ENCODE results near the gene ITGA6. TPM values are rescaled to one million over a fixed set of nuclear protein-coding genes. Genes with fewer than 3 reads are reported as not detected.

Gene ITGA6
- total RNA-seq, 1 experiment from 2014 or later = 93.1 TPM

GRCh38 chr2:172512810-172513523, 85.6 kb downstream of the ITGA6 start:
- BruUV-seq (replicated peaks) = no TSS peak
- ChIA-PET RAD21 (ENCODE audit: low non-redundant PET in 1 of 2, low total read pairs in 2 of 2, uncharacterized antibody in 2 of 2, unreplicated experiment in 2 of 2) (no interaction called here), CTCF (no interaction called here), POLR2A (no interaction called here)
- no peaks in the 10 kb centered on the region for H3K27me3 ChIP-seq (ENCODE audit: insufficient read depth, low read length)
- DNase-seq (ENCODE audit: low read depth, low spot score) (no peak), ATAC-seq (no peak)
- no peak overlapping the region for H3K9ac ChIP-seq (ENCODE audit: low read length)
- H3K4me1 ChIP-seq (ENCODE audit: control insufficient read depth in 1 of 2, insufficient read depth in 2 of 2, low read length in 2 of 2) = no peaks in the 10 kb centered on the region
- no peaks in the 10 kb centered on the region for H4K20me1 ChIP-seq (ENCODE audit: insufficient read depth)
- no peak overlapping the region for H3K4me3 ChIP-seq (replicated peaks in 1 of 2; ENCODE audit: low read depth in 1 of 2, low read length in 2 of 2)
- no peaks in the 10 kb centered on the region; a peak in 1 of 4 replicates for H3K36me3 ChIP-seq (ENCODE audit: control insufficient read depth in 1 of 2, insufficient read depth in 2 of 2, low read length in 2 of 2)
- intact Hi-C loops (cut with micrococcal nuclease) = no loop called here
- H3K4me2 ChIP-seq (ENCODE audit: low read length) = no peak overlapping the region
- no peaks in the 10 kb centered on the region for H3K79me2 ChIP-seq (ENCODE audit: insufficient read depth, low read length)
- H2AFZ ChIP-seq (ENCODE audit: low read depth, low read length, poor library complexity, severe bottlenecking) = no peak overlapping the region
- peaks cover 5 to 15% of the 10 kb centered on the region in 2 experiments; a peak in 1 of 4 replicates for H3K9me3 ChIP-seq (ENCODE audit: control insufficient read depth in 1 of 2, insufficient read depth in 1 of 2, low read depth in 1 of 2, low read length in 2 of 2)
- TF ChIP-seq CBX3 (IDR thresholded peaks at IDR 0.05; ENCODE audit: low read depth) (peak; percentile 46; the same call in 1 of the 2 replicates), POLR2A (IDR thresholded peaks at IDR 0.05; ENCODE audit: borderline replicate concordance, extremely low read depth, insufficient read depth, insufficient read length) (no peak), SIN3A (IDR thresholded peaks at IDR 0.05; ENCODE audit: low read depth) (no peak)
- no peaks in the 10 kb centered on the region for H3K9me2 ChIP-seq (ENCODE audit: insufficient read depth)
- no peak overlapping the region for H3K27ac ChIP-seq (ENCODE audit: low read depth, low read length)

- no TSS peak for BruUV-seq (replicated peaks)
- Histone ChIP-seq H3K9me2 (ENCODE audit: insufficient read depth) (no peaks in the 10 kb centered on the region), H3K4me2 (ENCODE audit: low read length) (no peak overlapping the region), H3K4me3 (replicated peaks in 1 of 2; ENCODE audit: low read depth in 1 of 2, low read length in 2 of 2) (no peak overlapping the region), H3K27ac (ENCODE audit: low read depth, low read length) (no peak overlapping the region), H3K4me1 (ENCODE audit: control insufficient read depth in 1 of 2, insufficient read depth in 2 of 2, low read length in 2 of 2) (no peaks in the 10 kb centered on the region), H3K9ac (ENCODE audit: low read length) (no peak overlapping the region), H4K20me1 (ENCODE audit: insufficient read depth) (no peaks in the 10 kb centered on the region), H2AFZ (ENCODE audit: low read depth, low read length, poor library complexity, severe bottlenecking) (no peak overlapping the region), H3K36me3 (ENCODE audit: control insufficient read depth in 1 of 2, insufficient read depth in 2 of 2, low read length in 2 of 2) (no peaks in the 10 kb centered on the region; a peak in 1 of 4 replicates), H3K9me3 (ENCODE audit: control insufficient read depth in 1 of 2, insufficient read depth in 1 of 2, low read depth in 1 of 2, low read length in 2 of 2) (peaks cover 5 to 15% of the 10 kb centered on the region in 2 experiments; a peak in 1 of 4 replicates), H3K27me3 (ENCODE audit: insufficient read depth, low read length) (no peaks in the 10 kb centered on the region), H3K79me2 (ENCODE audit: insufficient read depth, low read length) (no peaks in the 10 kb centered on the region)
- intact Hi-C loops (cut with micrococcal nuclease) = no loop called here
- ChIA-PET RAD21 (ENCODE audit: low non-redundant PET in 1 of 2, low total read pairs in 2 of 2, uncharacterized antibody in 2 of 2, unreplicated experiment in 2 of 2) (no interaction called here), POLR2A (no interaction called here), CTCF (no interaction called here)
- DNase-seq (ENCODE audit: low read depth, low spot score) = no peak
- TF ChIP-seq ELF1 (IDR thresholded peaks at IDR 0.05; ENCODE audit: borderline replicate concordance, low read depth) = no peak
- no peak for TF ChIP-seq POLR2AphosphoS5 (IDR thresholded peaks at IDR 0.05; ENCODE audit: low read depth, low read length)
- no peak for TF ChIP-seq REST (IDR thresholded peaks at IDR 0.05; ENCODE audit: low read depth)
- TF ChIP-seq TCF7L2 (IDR thresholded peaks at IDR 0.05; ENCODE audit: borderline replicate concordance, extremely low read depth, insufficient read depth, insufficient read length) = no peak
- TF ChIP-seq ZNF274 (IDR thresholded peaks at IDR 0.05; ENCODE audit: low read depth, low read length) = no peak
- TF ChIP-seq YY1 (IDR thresholded peaks at IDR 0.05; ENCODE audit: extremely low read depth, insufficient replicate concordance, low read depth, low read length) = no peak
- no peak for TF ChIP-seq CEBPB (IDR thresholded peaks at IDR 0.05; ENCODE audit: low read depth)
- TF ChIP-seq RAD21 (IDR thresholded peaks at IDR 0.05; ENCODE audit: low read depth) = no peak
- no peak for TF ChIP-seq FOSL1 (IDR thresholded peaks at IDR 0.05; ENCODE audit: low read depth)
- no peak for TF ChIP-seq EZH2phosphoT487 (IDR thresholded peaks at IDR 0.05; ENCODE audit: borderline replicate concordance)
- no peak for TF ChIP-seq CTCF (IDR thresholded peaks at IDR 0.05 in 2 of 3, conservative IDR thresholded peaks at IDR 0.05 in 1 of 3; ENCODE audit: borderline replicate concordance in 1 of 3, insufficient read depth in 1 of 3, low read depth in 2 of 3, low read length in 2 of 3)
- TF ChIP-seq EGR1 (IDR thresholded peaks at IDR 0.05; ENCODE audit: low read depth) = no peak
- TF ChIP-seq JUND (IDR thresholded peaks at IDR 0.05) = no peak
- TF ChIP-seq EZH2 (IDR thresholded peaks at IDR 0.05) = no peak
- ATAC-seq = no peak
Observed at GRCh38 chr2:172513524-172513900, 86.1 kb downstream of the ITGA6 start.

Measured in HCT116 (cell line).